IMR-90 (cell line): ENCODE results near the gene DPH6. TPM values are rescaled to one million over a fixed set of nuclear protein-coding genes. Genes with fewer than 3 reads are reported as not detected.

Experiments
- ATAC-seq: fragments of 200-7000 bp; cut with Tn5 transposase; 2 replicates; pipeline ENCODE4 v1.9.1; 2020; ENCODE audit warnings: low read depth, mild to moderate bottlenecking, moderate library complexity
- BruUV-seq: library from RNA; stranded (reverse); fragments of 400-500 nt; replicated peaks from 2 replicates; lab custom pipeline; 2021; lab: Mats Ljungman, UMichigan
- CTCF ChIA-PET: fragments of 300-600 bp; formaldehyde crosslinking; extraction: SDS; loops from one replicate; lab custom pipeline; 2021; ENCODE audit warnings: antibody characterized with exemption; lab: Yijun Ruan, JAX
- POLR2A ChIA-PET: fragments of 300-600 bp; sonication (Branson Sonifier 250); formaldehyde crosslinking; loops from one replicate; lab custom pipeline; 2022; ENCODE audit warnings: antibody characterized with exemption; ENCODE audit not compliant: unreplicated experiment; lab: Charles Lee
- DNase-seq: peaks from one replicate; pipeline ENCODE4 v3.0.0; 2013
- H2AFZ ChIP-seq: replicated peaks from 2 replicates; pipeline ENCODE3; 2013; ENCODE audit warnings: low read length, mild to moderate bottlenecking; ENCODE audit not compliant: poor library complexity
- H2AK5ac ChIP-seq: 2 replicates; pipeline ENCODE4 v1.6.1; 2013; ENCODE audit warnings: low read depth, low read length, inconsistent platforms
- H2AK9ac ChIP-seq: replicated peaks from 2 replicates; pipeline ENCODE3; 2013; ENCODE audit warnings: mild to moderate bottlenecking, low read depth, low read length, moderate library complexity; ENCODE audit not compliant: poor library complexity
- H2BK120ac ChIP-seq: 2 replicates; pipeline ENCODE4 v1.6.1; 2013; ENCODE audit warnings: low read depth, low read length, inconsistent platforms
- H2BK15ac ChIP-seq: 3 replicates; pipeline ENCODE4 v1.6.1; 2013; ENCODE audit warnings: low read depth, low read length, inconsistent platforms
- H2BK20ac ChIP-seq: 2 replicates; pipeline ENCODE4 v1.6.1; 2013; ENCODE audit warnings: low read depth, mild to moderate bottlenecking, inconsistent platforms, low read length, moderate library complexity
- H2BK5ac ChIP-seq: 2 replicates; pipeline ENCODE4 v1.6.1; 2013; ENCODE audit warnings: mild to moderate bottlenecking, low read depth, low read length, inconsistent platforms; ENCODE audit not compliant: poor library complexity, severe bottlenecking
- H3K14ac ChIP-seq: replicated peaks from 2 replicates; pipeline ENCODE4 v1.6.1; 2013; ENCODE audit warnings: low read depth, low read length, inconsistent platforms
- H3K18ac ChIP-seq: 2 replicates; pipeline ENCODE4 v1.6.1; 2013; ENCODE audit warnings: low read depth, low read length, control low read depth
- H3K23ac ChIP-seq: 2 replicates; pipeline ENCODE4 v1.6.1; 2013; ENCODE audit warnings: low read depth, low read length, inconsistent platforms
- H3K27ac ChIP-seq: 2 replicates; pipeline ENCODE4 v1.5.1; 2013; ENCODE audit warnings: mild to moderate bottlenecking, control low read depth, low read length; ENCODE audit not compliant: insufficient read depth
- H3K27me3 ChIP-seq: 2 replicates; pipeline ENCODE4 v1.6.1; 2013; ENCODE audit warnings: low read length; ENCODE audit not compliant: control insufficient read depth, insufficient read depth
- H3K36me3 ChIP-seq: 2 replicates; pipeline ENCODE4 v1.6.1; 2013; ENCODE audit warnings: low read length, mixed read lengths; ENCODE audit not compliant: control insufficient read depth, insufficient read depth
- H3K4ac ChIP-seq: 2 replicates; pipeline ENCODE4 v1.6.1; 2013; ENCODE audit warnings: low read depth, low read length, inconsistent platforms
- H3K4me1 ChIP-seq: 2 replicates; pipeline ENCODE4 v1.6.1; 2013; ENCODE audit warnings: low read length, mixed read lengths; ENCODE audit not compliant: control insufficient read depth, insufficient read depth
- H3K4me2 ChIP-seq: 2 replicates; pipeline ENCODE4 v1.6.1; 2013; ENCODE audit warnings: low read depth, mild to moderate bottlenecking, control low read depth, low read length, moderate library complexity
- H3K4me3 ChIP-seq: 2 replicates; pipeline ENCODE4 v1.5.1; 2013; ENCODE audit warnings: low read depth, mild to moderate bottlenecking, control low read depth, low read length, moderate library complexity; ENCODE audit not compliant: insufficient read depth
- H3K56ac ChIP-seq: 2 replicates; pipeline ENCODE4 v1.6.1; 2013; ENCODE audit warnings: low read length, inconsistent platforms; ENCODE audit not compliant: insufficient read depth; ENCODE audit errors: extremely low read depth
- H3K79me1 ChIP-seq, 2 experiments: 2 replicates each; pipeline ENCODE4 v1.6.1; 2013; ENCODE audit warnings: low read length in 2 of 2, inconsistent platforms in 1 of 2, low read depth in 1 of 2
- H3K9ac ChIP-seq: 2 replicates; pipeline ENCODE4 v1.6.1; 2013; ENCODE audit warnings: low read depth, low read length, control low read depth
- H3K9me1 ChIP-seq: 2 replicates; pipeline ENCODE4 v1.6.1; 2013; ENCODE audit warnings: low read length, inconsistent platforms; ENCODE audit not compliant: insufficient read depth
- H3K9me3 ChIP-seq: 2 replicates; pipeline ENCODE4 v1.6.1; 2013; ENCODE audit warnings: low read length; ENCODE audit not compliant: control insufficient read depth, insufficient read depth
- H4K20me1 ChIP-seq: 2 replicates; pipeline ENCODE4 v1.6.1; 2013; ENCODE audit warnings: low read length, inconsistent platforms; ENCODE audit not compliant: insufficient read depth
- H4K5ac ChIP-seq: 2 replicates; pipeline ENCODE4 v1.6.1; 2013; ENCODE audit warnings: mild to moderate bottlenecking, low read depth, low read length, control low read depth
- H4K8ac ChIP-seq, 2 experiments: 2 replicates each; pipeline ENCODE4 v1.6.1; 2013; ENCODE audit warnings: low read depth in 2 of 2, low read length in 2 of 2, control low read depth in 1 of 2, inconsistent platforms in 1 of 2
- H4K91ac ChIP-seq: 2 replicates; pipeline ENCODE4 v1.6.1; 2013; ENCODE audit warnings: low read depth, low read length, inconsistent platforms; ENCODE audit not compliant: insufficient read depth
- CHD1 ChIP-seq: IDR thresholded peaks from 2 replicates; pipeline ENCODE4 v1.6.1; 2012; ENCODE audit warnings: low read depth, low read length, improper control_type of control experiment
- FOS ChIP-seq: fragments of 150-350 bp; IDR thresholded peaks from 2 replicates; pipeline ENCODE4 v1.6.1; 2016; ENCODE audit warnings: low read depth, low read length
- MAFK ChIP-seq: IDR thresholded peaks from 2 replicates; pipeline ENCODE4 v1.6.1; 2012; ENCODE audit warnings: low read depth, low read length, improper control_type of control experiment
- MAZ ChIP-seq: IDR thresholded peaks from 2 replicates; pipeline ENCODE4 v1.6.1; 2012; ENCODE audit warnings: low read depth, mild to moderate bottlenecking, low read length, improper control_type of control experiment, moderate library complexity, borderline replicate concordance
- NFE2L2 ChIP-seq: fragments of 150-350 bp; IDR thresholded peaks from 2 replicates; pipeline ENCODE4 v1.6.1; 2016; ENCODE audit warnings: low read depth, mild to moderate bottlenecking, low read length
- RAD21 ChIP-seq: IDR thresholded peaks from 2 replicates; pipeline ENCODE4 v1.6.1; 2012; ENCODE audit warnings: low read length, improper control_type of control experiment
- WGBS, 2 experiments: methylation state at CpG; one replicate each; pipeline versions ENCODE4 v1.1.5 to v1.1.7; 2013; ENCODE audit warnings: missing lambda C conversion rate in 2 of 2; ENCODE audit not compliant: insufficient read length in 1 of 2; ENCODE audit errors: extremely low coverage in 2 of 2; 5-methylcytosine and 5-hydroxymethylcytosine counted together
- dilution Hi-C: fragments of 300-500 bp; cut with HindIII; formaldehyde crosslinking; loops from one replicate; pipeline ENCODE4 v1.14.3; 2018; ENCODE audit warnings: low sequenced_read_pairs; ENCODE audit not compliant: unreplicated experiment
- in situ Hi-C: fragments of 300-500 bp; cut with MboI; formaldehyde crosslinking; loops from 3 replicates; pipeline ENCODE4 v1.14.3; 2019; ENCODE audit warnings: low sequenced_read_pairs, inconsistent platforms, mixed read lengths
- intact Hi-C: fragments of 100-400 bp; cut with micrococcal nuclease; formaldehyde crosslinking; loops from 2 replicates; pipeline ENCODE4 v1.10.0; 2022
- polyA plus RNA-seq, 3 experiments: library from polyadenylated mRNA; depleted of rRNA; stranded (reverse); fragments of >200 nt; gene quantifications; 2 replicates each; pipeline ENCODE4 v1.2.3, GENCODE V29; 2012; ENCODE audit warnings: low replicate concordance in 1 of 3
- total RNA-seq: library from RNA; depleted of rRNA; stranded (reverse); fragments of >200 nt; gene quantifications from 2 replicates; pipeline ENCODE4 v1.2.3, GENCODE V29; 2012

DPH6 gene
- total and polyA plus RNA-seq, 2 of the 4 experiments (the other 2 are of a cell fraction), result 6.1 to 8.1 TPM

DNA sequence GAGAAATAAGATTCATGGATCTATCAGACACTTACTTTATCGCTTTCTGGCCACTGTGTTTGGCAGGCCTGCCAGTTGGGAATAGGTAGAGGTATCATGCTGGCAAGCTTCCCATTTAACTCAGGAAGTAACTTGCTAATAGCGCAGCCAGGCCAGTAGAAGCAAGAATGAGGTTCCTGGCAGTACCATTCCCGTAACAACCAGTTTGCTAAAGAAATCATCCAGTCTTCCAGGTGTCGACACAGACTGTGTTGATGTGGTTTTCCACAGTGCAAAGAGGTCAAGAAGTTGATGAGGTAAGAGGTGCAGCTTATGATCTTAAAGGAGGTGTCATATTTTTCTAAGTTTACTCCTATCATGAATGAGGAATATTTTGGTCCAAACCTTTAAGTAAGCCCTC, 46.2 kb downstream of the DPH6 start:
- no peak overlapping the region for H2AFZ ChIP-seq
- no peak overlapping the region for H3K56ac ChIP-seq
- H3K27me3 ChIP-seq, result no peaks in the 10 kb centered on the region
- no peaks in the 10 kb centered on the region for H4K20me1 ChIP-seq
- no peak overlapping the region for H2AK9ac ChIP-seq
- no peak for ATAC-seq
- no peak overlapping the region for H3K23ac ChIP-seq
- no peak overlapping the region for H3K18ac ChIP-seq
- no peaks in the 10 kb centered on the region for H3K36me3 ChIP-seq
- H2BK120ac ChIP-seq, result no peak overlapping the region
- no peak overlapping the region for H2AK5ac ChIP-seq
- no peak overlapping the region for H3K9ac ChIP-seq
- 0 out of 2 replicates have a peak, but pooled peaks cover 2% of the 10 kb centered on the region for H3K4me1 ChIP-seq
- BruUV-seq, result no TSS peak
- no peak overlapping the region for H2BK5ac ChIP-seq
- no peak for TF ChIP-seq NFE2L2
- TF ChIP-seq CHD1, result no peak
- TF ChIP-seq MAFK, result no peak
- TF ChIP-seq FOS, result no peak
- no peak for TF ChIP-seq MAZ
- no peak for TF ChIP-seq RAD21
- no peak overlapping the region for H4K91ac ChIP-seq
- ChIA-PET POLR2A (no interaction called here), CTCF (interaction anchor here (0.6 kb wide), 1 partner anchor 66 kb away, joined by 3 read pairs; no protein-coding TSS in a partner anchor)
- no peak overlapping the region for H3K14ac ChIP-seq
- H3K9me1 ChIP-seq, result no peaks in the 10 kb centered on the region
- no peaks in the 10 kb centered on the region for H3K9me3 ChIP-seq
- H3K27ac ChIP-seq, result no peak overlapping the region
- no peak overlapping the region for H4K5ac ChIP-seq
- no peak overlapping the region for H3K4me3 ChIP-seq
- no peak overlapping the region for H3K4me2 ChIP-seq
- in situ Hi-C loops, result no loop called here
- intact Hi-C loops, result loop anchor here (5.0 kb wide), 1 partner anchor 192 kb away; no protein-coding TSS in a partner anchor
- H2BK20ac ChIP-seq, result no peak overlapping the region
- no peak overlapping the region for H4K8ac ChIP-seq
- no peak for DNase-seq
- H2BK15ac ChIP-seq, result no peak overlapping the region
- dilution Hi-C loops, result no loop called here
- no peaks in the 10 kb centered on the region; a peak in 1 of 4 replicates for H3K79me1 ChIP-seq
- no CpG with 5 or more reads among the region's 4 CpGs for WGBS, 2 experiments
- H3K4ac ChIP-seq, result no peak overlapping the region
